ENCODE results near the gene DLGAP1. TPM values are rescaled to one million over a fixed set of nuclear protein-coding genes. Genes with fewer than 3 reads are reported as not detected.

The DLGAP1 gene
- polyA plus RNA-seq, 1 of the 3 experiments (the other 2 are of a cell fraction) = not detected

- no peak overlapping the region for H2AFZ ChIP-seq (ENCODE audit: low read depth)
- CTCF ChIA-PET = no interaction called here
- no peaks in the 10 kb centered on the region for H3K4me1 ChIP-seq (ENCODE audit: control insufficient read depth in 1 of 2, insufficient read depth in 2 of 2, low read depth in 1 of 2, low read length in 1 of 2)
- H4K20me1 ChIP-seq (ENCODE audit: insufficient read depth) = no peaks in the 10 kb centered on the region
- no peak overlapping the region for H3K4me2 ChIP-seq
- H3K36me3 ChIP-seq (replicated peaks in 1 of 2; ENCODE audit: control insufficient read depth in 1 of 2, insufficient read depth in 2 of 2, low read length in 1 of 2) = no peaks in the 10 kb centered on the region
- no peak overlapping the region for H3K9ac ChIP-seq
- no peak for DNase-seq
- H3K27ac ChIP-seq (ENCODE audit: low read depth in 2 of 2, low read length in 1 of 2) = no peak overlapping the region
- H3K27me3 ChIP-seq (ENCODE audit: insufficient read depth) = peaks cover 4% of the 10 kb centered on the region; the same call in 1 of the 2 replicates
- no peaks in the 10 kb centered on the region for H3K79me2 ChIP-seq (ENCODE audit: insufficient read depth)
- POLR2A ChIA-PET = no interaction called here
- H3K9me3 ChIP-seq = no peaks in the 10 kb centered on the region
- TF ChIP-seq GATA2 (CRISPR knock-in tag; IDR thresholded peaks at IDR 0.05) = no peak
- no peak for TF ChIP-seq RFX5 (IDR thresholded peaks at IDR 0.05; ENCODE audit: low read length)
- TF ChIP-seq USF1 (IDR thresholded peaks at IDR 0.05; ENCODE audit: borderline replicate concordance, low read depth) = no peak
- no peak for TF ChIP-seq ELF1 (IDR thresholded peaks at IDR 0.05)
- TF ChIP-seq TAF1 (IDR thresholded peaks at IDR 0.05; ENCODE audit: borderline replicate concordance, low read depth, low read length) = no peak
- TF ChIP-seq CTCF (IDR thresholded peaks at IDR 0.05) = no peak
- no peak for TF ChIP-seq FOSL2 (IDR thresholded peaks at IDR 0.05; ENCODE audit: borderline replicate concordance, low read depth)
- no peak for TF ChIP-seq GABPA (IDR thresholded peaks at IDR 0.05; ENCODE audit: low read depth)
- H3F3A ChIP-seq (replicated peaks; ENCODE audit: insufficient read depth) = no peaks in the 10 kb centered on the region
- 12% methylated on average over 5 of the region's 7 CpGs for WGBS (ENCODE audit: low lambda C conversion rate)
- no peaks in the 10 kb centered on the region for H3K9me2 ChIP-seq
- H3K4me3 ChIP-seq (ENCODE audit: low read depth in 2 of 2, low read length in 1 of 2) = no peak overlapping the region
Measured at GRCh38 chr18:3960977-3961376, 494.1 kb downstream of the DLGAP1 start.

- POLR2A ChIA-PET = no interaction called here
- WGBS (ENCODE audit: low lambda C conversion rate) = 23% methylated on average over 4 of the region's 4 CpGs
Measured at GRCh38 chr18:3960142-3960541, 495.0 kb downstream of the DLGAP1 start.

More at GRCh38 chr18:3960142-3960541, 495.0 kb downstream of the DLGAP1 start:
- Histone ChIP-seq H2AFZ (ENCODE audit: low read depth) (no peak overlapping the region), H3K9ac (no peak overlapping the region), H3F3A (replicated peaks; ENCODE audit: insufficient read depth) (no peaks in the 10 kb centered on the region), H3K36me3 (replicated peaks in 1 of 2; ENCODE audit: control insufficient read depth in 1 of 2, insufficient read depth in 2 of 2, low read length in 1 of 2) (no peaks in the 10 kb centered on the region), H3K27me3 (ENCODE audit: insufficient read depth) (peaks cover 4% of the 10 kb centered on the region; the same call in 1 of the 2 replicates), H3K4me3 (ENCODE audit: low read depth in 2 of 2, low read length in 1 of 2) (no peak overlapping the region), H3K4me2 (no peak overlapping the region), H3K9me2 (no peaks in the 10 kb centered on the region), H3K79me2 (ENCODE audit: insufficient read depth) (no peaks in the 10 kb centered on the region), H3K4me1 (ENCODE audit: control insufficient read depth in 1 of 2, insufficient read depth in 2 of 2, low read depth in 1 of 2, low read length in 1 of 2) (no peaks in the 10 kb centered on the region), H4K20me1 (ENCODE audit: insufficient read depth) (no peaks in the 10 kb centered on the region), H3K9me3 (no peaks in the 10 kb centered on the region), H3K27ac (ENCODE audit: low read depth in 2 of 2, low read length in 1 of 2) (no peak overlapping the region)
- CTCF ChIA-PET = interaction anchor here (1.8 kb wide), 1 partner anchor 35 kb away, joined by 5 read pairs; no protein-coding TSS in a partner anchor
- TF ChIP-seq YY1 (IDR thresholded peaks at IDR 0.05; ENCODE audit: low read depth) = no peak
- no peak for TF ChIP-seq PBX3 (IDR thresholded peaks at IDR 0.05)
- TF ChIP-seq RAD21 (IDR thresholded peaks at IDR 0.05; ENCODE audit: low read length) = no peak
- no peak for TF ChIP-seq GABPA (IDR thresholded peaks at IDR 0.05; ENCODE audit: low read depth)
- no peak for TF ChIP-seq TEAD4 (IDR thresholded peaks at IDR 0.05; ENCODE audit: borderline replicate concordance, insufficient read depth)
- no peak for TF ChIP-seq SMC3 (IDR thresholded peaks at IDR 0.05; ENCODE audit: low read depth, low read length)
- no peak for TF ChIP-seq RCOR1 (IDR thresholded peaks at IDR 0.05; ENCODE audit: low read length)
- no peak for TF ChIP-seq EP300 (IDR thresholded peaks at IDR 0.05; ENCODE audit: borderline replicate concordance in 1 of 2, low read depth in 1 of 2, low read length in 1 of 2)
- TF ChIP-seq NFIC (IDR thresholded peaks at IDR 0.05; ENCODE audit: borderline replicate concordance) = no peak
- no peak for TF ChIP-seq SIN3A (IDR thresholded peaks at IDR 0.05; ENCODE audit: borderline replicate concordance, low read depth, low read length)
- TF ChIP-seq ELF1 (IDR thresholded peaks at IDR 0.05) = no peak
- no peak for TF ChIP-seq TAF1 (IDR thresholded peaks at IDR 0.05; ENCODE audit: borderline replicate concordance, low read depth, low read length)
- no peak for TF ChIP-seq USF1 (IDR thresholded peaks at IDR 0.05; ENCODE audit: borderline replicate concordance, low read depth)
- TF ChIP-seq MAX (IDR thresholded peaks at IDR 0.05; ENCODE audit: low read depth) = no peak
- no peak for TF ChIP-seq RFX5 (IDR thresholded peaks at IDR 0.05; ENCODE audit: low read length)
- no peak for DNase-seq
